NCI-H146 treated with DMSO at 0.1 percent for 48 hours (cell line): ENCODE data around the gene MAGEB5.
"Not testable (repeated sequence)": the region's sequence is repeated elsewhere in the genome, so short reads cannot be mapped to it uniquely, and the experiment has no call there.

Experiments
- DNase-seq: peaks from one replicate; lab custom pipeline; 2025; ENCODE audit not compliant: unreplicated experiment; lab: John Stamatoyannopoulos, UW

Gene MAGEB5, protein sequence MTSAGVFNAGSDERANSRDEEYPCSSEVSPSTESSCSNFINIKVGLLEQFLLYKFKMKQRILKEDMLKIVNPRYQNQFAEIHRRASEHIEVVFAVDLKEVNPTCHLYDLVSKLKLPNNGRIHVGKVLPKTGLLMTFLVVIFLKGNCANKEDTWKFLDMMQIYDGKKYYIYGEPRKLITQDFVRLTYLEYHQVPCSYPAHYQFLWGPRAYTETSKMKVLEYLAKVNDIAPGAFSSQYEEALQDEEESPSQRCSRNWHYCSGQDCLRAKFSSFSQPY

DNA sequence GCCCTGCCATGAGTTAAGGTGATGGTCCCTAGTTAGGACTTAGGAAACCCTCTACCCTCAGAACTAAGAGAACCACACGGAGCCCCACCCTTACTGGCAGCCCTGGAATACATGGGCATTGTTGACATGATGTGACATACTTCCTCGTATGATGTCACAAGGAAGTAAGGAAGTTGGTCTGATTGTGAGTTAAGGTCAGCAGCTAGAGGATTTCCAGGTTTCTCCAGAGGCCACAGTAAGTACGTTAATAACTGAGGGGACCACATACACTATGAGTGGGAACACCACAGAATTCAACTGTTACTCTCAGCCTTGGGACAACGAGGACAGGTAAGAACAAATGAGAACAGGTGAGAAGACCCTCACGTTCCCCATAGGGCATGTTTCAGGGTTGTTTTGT is at the start of gene MAGEB5:
Gene MAGEB5, plus strand, starts transcription at position 301 of the 400 bp plus-strand sequence. CDS start 1,133 bp downstream, outside the sequence.
- DNase-seq: no peak

DNA sequence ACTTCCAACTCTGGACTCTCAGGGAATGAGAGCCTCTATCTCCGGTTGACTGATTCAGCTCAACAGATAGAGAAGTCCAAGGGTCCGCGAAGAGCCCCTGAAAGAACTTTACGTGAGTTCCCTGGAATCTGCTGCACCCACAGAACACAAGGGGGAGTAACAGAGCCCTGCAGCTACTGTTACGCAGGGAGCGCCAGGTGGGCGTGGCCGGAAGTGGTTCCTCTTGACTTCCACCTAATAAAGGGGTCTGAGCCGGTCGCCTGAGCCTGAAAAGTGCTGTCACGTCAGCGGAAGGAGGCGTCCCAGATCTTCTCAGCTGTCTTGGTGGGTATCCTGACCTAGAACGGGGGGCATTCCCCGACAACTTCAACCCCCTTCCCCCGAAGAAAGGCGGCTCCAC is 23.8 kb upstream of the MAGEB5 start, which contains the start of gene MAGEB6:
Gene MAGEB6, plus strand, starts transcription at position 237 of the 400 bp plus-strand sequence. CDS start 1,407 bp downstream, outside the sequence.
- DNase-seq: no peak

DNA sequence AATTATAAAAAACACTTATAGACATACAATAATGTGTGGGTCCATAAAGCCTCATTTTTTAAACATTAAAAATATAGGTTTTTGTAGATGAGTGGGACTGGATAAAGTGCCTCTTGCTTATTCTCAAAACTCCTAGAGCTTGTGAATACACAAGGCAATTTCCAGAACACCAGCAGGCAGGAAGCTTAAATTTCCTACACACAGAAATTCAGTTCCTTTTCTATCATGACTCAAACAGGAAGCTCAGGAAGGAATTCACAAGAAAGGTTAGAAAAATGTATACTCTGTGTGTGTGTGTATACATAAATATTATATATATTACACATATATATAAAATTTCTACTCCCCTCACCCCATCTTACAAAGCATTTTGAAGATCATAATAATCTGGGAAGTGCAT is 12.4 kb upstream of the MAGEB5 start:
- DNase-seq: no peak

DNA sequence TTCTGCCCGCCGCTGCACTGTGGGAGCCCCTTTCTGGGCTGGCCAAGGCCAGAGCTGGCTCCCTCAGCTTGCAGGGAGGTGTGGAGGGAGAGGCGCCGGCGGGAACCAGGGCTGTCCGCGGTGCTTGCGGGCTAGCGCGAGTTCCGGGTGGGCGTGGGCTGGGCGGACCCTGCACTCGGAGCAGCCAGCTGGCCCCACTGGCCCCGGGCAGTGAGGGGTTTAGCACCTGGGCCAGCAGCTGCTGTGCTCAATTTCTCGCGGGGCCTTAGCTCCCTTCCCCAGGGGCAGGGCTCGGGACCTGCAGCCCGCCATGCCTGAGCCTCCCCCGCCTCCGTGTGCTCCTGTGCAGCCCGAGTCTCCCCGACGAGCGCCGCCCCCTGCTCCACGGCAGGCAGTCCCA is 11.3 kb upstream of the MAGEB5 start:
- DNase-seq: not testable (repeated sequence)

DNA sequence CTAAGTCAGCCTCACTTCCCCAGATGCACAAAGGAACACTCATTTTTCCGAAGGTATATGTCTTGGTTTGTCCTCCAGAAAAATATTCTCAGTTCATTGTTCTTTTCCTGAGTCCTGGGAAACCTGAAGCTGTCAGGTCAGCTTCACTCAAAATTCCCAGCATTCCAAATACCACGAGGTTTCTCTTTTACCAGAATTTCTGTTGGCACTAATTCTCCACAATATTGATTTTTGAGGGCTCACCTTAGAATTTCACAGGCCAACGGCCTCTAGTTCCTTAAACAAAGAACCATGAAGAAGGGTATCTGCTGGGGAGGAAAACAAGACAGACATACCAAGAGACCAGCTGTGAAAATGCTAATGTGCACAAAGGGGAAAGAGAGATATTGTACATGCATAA is 8.0 kb upstream of the MAGEB5 start:
- no peak for DNase-seq

DNA sequence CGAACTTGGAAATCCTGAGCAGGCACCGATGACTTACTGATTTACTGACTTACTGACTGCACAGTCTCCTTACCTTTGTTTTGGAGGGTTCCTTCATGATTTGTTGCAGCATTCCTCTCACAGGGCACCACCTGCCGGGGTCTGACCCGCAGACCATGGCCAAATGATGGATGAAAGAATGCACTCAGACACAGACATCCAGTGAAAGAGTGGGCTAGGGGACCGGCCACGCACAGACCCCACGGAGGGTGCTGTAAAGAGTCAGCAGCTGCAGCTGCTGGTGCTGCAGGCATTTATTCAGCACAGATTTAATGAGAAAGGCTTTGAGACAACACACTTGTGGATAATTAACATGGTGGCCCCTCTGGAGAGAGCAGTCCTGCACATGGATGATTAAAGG is 3.4 kb downstream of the MAGEB5 start:
- DNase-seq: no peak

DNA sequence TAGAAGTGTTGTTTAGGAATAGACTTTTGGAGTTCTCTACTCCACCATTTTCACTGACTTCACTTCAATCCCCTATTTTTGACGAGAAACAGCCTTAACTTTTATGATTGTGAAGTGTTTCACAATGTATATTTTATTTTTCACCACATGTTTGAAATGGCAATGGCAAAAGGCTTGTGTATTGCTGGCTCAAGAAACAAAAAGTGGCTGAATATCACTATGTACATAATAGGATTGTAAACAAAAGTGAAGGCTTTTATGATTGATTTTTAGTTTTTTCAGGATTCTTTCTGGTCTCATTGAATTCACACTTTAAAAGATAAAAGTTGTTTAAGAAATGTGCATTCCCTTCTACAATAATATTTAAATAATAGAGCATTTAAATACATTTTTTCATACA is 18.2 kb downstream of the MAGEB5 start:
- no peak for DNase-seq

DNA sequence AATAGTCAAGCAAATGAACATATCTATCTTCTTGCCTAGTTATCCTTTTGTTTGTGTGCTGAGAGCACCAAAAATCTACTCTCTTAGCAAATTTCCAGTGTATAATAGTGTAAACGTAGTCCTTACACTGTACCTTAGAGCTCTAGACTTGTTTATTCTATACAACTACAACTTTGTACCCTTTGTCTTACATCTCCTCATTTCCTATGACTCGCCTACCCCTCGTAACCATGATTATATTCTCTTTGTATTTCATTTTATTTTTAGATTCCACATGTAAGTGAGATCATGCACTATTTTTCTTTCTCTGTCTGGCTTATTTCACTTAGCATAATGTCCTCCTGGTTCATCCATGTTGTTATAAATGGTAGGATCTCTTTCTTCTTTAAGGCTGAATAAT is 37.6 kb downstream of the MAGEB5 start:
- no peak for DNase-seq

DNA sequence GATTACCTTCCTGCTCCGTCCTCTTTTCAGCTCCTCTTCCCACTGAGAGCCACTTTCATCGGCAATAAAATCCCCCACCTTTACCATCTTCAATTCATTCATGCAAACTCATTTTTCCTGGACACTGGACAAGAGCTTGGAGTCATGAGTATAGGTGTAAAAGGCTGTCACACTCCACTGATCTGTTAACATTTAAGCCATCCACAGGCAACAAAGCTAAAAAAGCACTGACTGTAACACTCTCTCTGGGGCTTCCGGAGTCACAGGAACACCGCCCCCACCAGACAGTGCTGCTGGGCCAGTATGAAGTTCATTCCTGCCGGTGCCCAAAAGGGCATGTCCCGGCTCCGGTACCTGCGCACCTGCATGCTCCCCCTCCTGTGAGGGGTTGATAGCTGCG is 38.5 kb downstream of the MAGEB5 start:
- DNase-seq: no peak

DNA sequence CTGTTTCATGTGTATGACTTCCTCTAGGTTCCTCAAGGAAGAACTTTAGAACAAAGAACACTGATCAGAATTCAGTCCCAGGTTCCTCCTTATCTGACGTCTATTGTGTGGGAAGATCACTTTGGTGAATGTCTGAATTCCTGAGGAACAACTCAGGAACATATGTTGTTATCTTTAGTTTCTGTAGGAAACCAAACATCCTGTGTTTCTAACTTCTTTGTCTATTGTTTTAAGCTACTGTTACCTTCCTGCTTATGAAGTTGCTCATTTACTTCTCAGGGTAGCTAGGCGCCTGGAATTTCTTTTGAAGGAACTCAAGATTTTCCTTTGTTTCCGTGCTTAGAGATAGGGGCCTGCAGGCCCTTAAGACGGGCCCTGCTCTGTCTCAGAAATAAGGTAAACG is 46.2 kb downstream of the MAGEB5 start:
- no peak for DNase-seq
